ENCODE measurements around the gene FGF10.

The FGF10 gene

GRCh38 chr5:44275329-44275728, 113.9 kb downstream of the FGF10 start:
- Histone ChIP-seq H3K27me3 (ENCODE audit: control insufficient read depth in 5 of 5, insufficient read depth in 4 of 5, low read length in 5 of 5) (no peaks in the 10 kb centered on the region), H3K9ac (ENCODE audit: low read length in 5 of 5) (no peak overlapping the region), H3K4me1 (ENCODE audit: control insufficient read depth in 5 of 5, insufficient read depth in 5 of 5, low read length in 5 of 5) (no peaks in the 10 kb centered on the region), H3K4me3 (ENCODE audit: low read depth in 1 of 5, low read length in 5 of 5) (no peak overlapping the region), H3K36me3 (ENCODE audit: control insufficient read depth in 5 of 5, insufficient read depth in 5 of 5, low read length in 5 of 5) (no peaks in the 10 kb centered on the region), H3K9me3 (ENCODE audit: control insufficient read depth in 5 of 5, low read length in 5 of 5) (peaks cover 0 to 4% (median 0%) of the 10 kb centered on the region in 5 donors), H3K27ac (ENCODE audit: low read depth, low read length) (no peak overlapping the region)

GRCh38 chr5:44267909-44268308, 121.3 kb downstream of the FGF10 start:
- Histone ChIP-seq H3K27me3 (ENCODE audit: control insufficient read depth in 5 of 5, insufficient read depth in 4 of 5, low read length in 5 of 5) (no peaks in the 10 kb centered on the region), H3K36me3 (ENCODE audit: control insufficient read depth in 5 of 5, insufficient read depth in 5 of 5, low read length in 5 of 5) (no peaks in the 10 kb centered on the region), H3K4me3 (ENCODE audit: low read depth in 1 of 5, low read length in 5 of 5) (no peak overlapping the region), H3K27ac (ENCODE audit: low read depth, low read length) (no peak overlapping the region), H3K9me3 (ENCODE audit: control insufficient read depth in 5 of 5, low read length in 5 of 5) (no peaks in the 10 kb centered on the region), H3K9ac (ENCODE audit: low read length in 5 of 5) (no peak overlapping the region), H3K4me1 (ENCODE audit: control insufficient read depth in 5 of 5, insufficient read depth in 5 of 5, low read length in 5 of 5) (no peaks in the 10 kb centered on the region)

GRCh38 chr5:44266882-44267576, 122.2 kb downstream of the FGF10 start:
- Histone ChIP-seq H3K9me3 (ENCODE audit: control insufficient read depth in 5 of 5, low read length in 5 of 5) (no peaks in the 10 kb centered on the region), H3K27me3 (ENCODE audit: control insufficient read depth in 5 of 5, insufficient read depth in 4 of 5, low read length in 5 of 5) (no peaks in the 10 kb centered on the region), H3K36me3 (ENCODE audit: control insufficient read depth in 5 of 5, insufficient read depth in 5 of 5, low read length in 5 of 5) (no peaks in the 10 kb centered on the region), H3K27ac (ENCODE audit: low read depth, low read length) (no peak overlapping the region), H3K9ac (ENCODE audit: low read length in 5 of 5) (no peak overlapping the region), H3K4me1 (ENCODE audit: control insufficient read depth in 5 of 5, insufficient read depth in 5 of 5, low read length in 5 of 5) (no peaks in the 10 kb centered on the region), H3K4me3 (ENCODE audit: low read depth in 1 of 5, low read length in 5 of 5) (peak overlapping the region in 1 of 5 donors; percentile 11)

GRCh38 chr5:44265713-44266112, 123.5 kb downstream of the FGF10 start:
- H3K4me1 ChIP-seq (ENCODE audit: control insufficient read depth in 5 of 5, insufficient read depth in 5 of 5, low read length in 5 of 5): no peaks in the 10 kb centered on the region
- no peak overlapping the region for H3K27ac ChIP-seq (ENCODE audit: low read depth, low read length)
- H3K9me3 ChIP-seq (ENCODE audit: control insufficient read depth in 5 of 5, low read length in 5 of 5): no peaks in the 10 kb centered on the region
- no peak overlapping the region for H3K9ac ChIP-seq (ENCODE audit: low read length in 5 of 5)
- no peaks in the 10 kb centered on the region for H3K27me3 ChIP-seq (ENCODE audit: control insufficient read depth in 5 of 5, insufficient read depth in 4 of 5, low read length in 5 of 5)
- H3K36me3 ChIP-seq (ENCODE audit: control insufficient read depth in 5 of 5, insufficient read depth in 5 of 5, low read length in 5 of 5): no peaks in the 10 kb centered on the region
- no peak overlapping the region for H3K4me3 ChIP-seq (ENCODE audit: low read depth in 1 of 5, low read length in 5 of 5)

- H3K4me3 ChIP-seq (ENCODE audit: low read depth in 1 of 5, low read length in 5 of 5): no peak overlapping the region
Observed at GRCh38 chr5:44260793-44261192, 128.4 kb downstream of the FGF10 start.

GRCh38 chr5:44257653-44258365, 131.4 kb downstream of the FGF10 start:
- Histone ChIP-seq H3K36me3 (ENCODE audit: control insufficient read depth in 5 of 5, insufficient read depth in 5 of 5, low read length in 5 of 5) (no peaks in the 10 kb centered on the region), H3K4me3 (ENCODE audit: low read depth in 1 of 5, low read length in 5 of 5) (no peak overlapping the region), H3K27ac (ENCODE audit: low read depth, low read length) (no peak overlapping the region), H3K9me3 (ENCODE audit: control insufficient read depth in 5 of 5, low read length in 5 of 5) (no peaks in the 10 kb centered on the region), H3K9ac (ENCODE audit: low read length in 5 of 5) (no peak overlapping the region), H3K4me1 (ENCODE audit: control insufficient read depth in 5 of 5, insufficient read depth in 5 of 5, low read length in 5 of 5) (peaks cover 0 to 3% (median 0%) of the 10 kb centered on the region in 5 donors), H3K27me3 (ENCODE audit: control insufficient read depth in 5 of 5, insufficient read depth in 4 of 5, low read length in 5 of 5) (no peaks in the 10 kb centered on the region)

More at GRCh38 chr5:44260793-44261192, 128.4 kb downstream of the FGF10 start:
- Histone ChIP-seq H3K27me3 (ENCODE audit: control insufficient read depth in 5 of 5, insufficient read depth in 4 of 5, low read length in 5 of 5) (no peaks in the 10 kb centered on the region), H3K9me3 (ENCODE audit: control insufficient read depth in 5 of 5, low read length in 5 of 5) (no peaks in the 10 kb centered on the region), H3K27ac (ENCODE audit: low read depth, low read length) (no peak overlapping the region), H3K4me1 (ENCODE audit: control insufficient read depth in 5 of 5, insufficient read depth in 5 of 5, low read length in 5 of 5) (peaks cover 0 to 3% (median 0%) of the 10 kb centered on the region in 5 donors), H3K9ac (ENCODE audit: low read length in 5 of 5) (no peak overlapping the region), H3K36me3 (ENCODE audit: control insufficient read depth in 5 of 5, insufficient read depth in 5 of 5, low read length in 5 of 5) (no peaks in the 10 kb centered on the region)

GRCh38 chr5:44257221-44257620, 132.0 kb downstream of the FGF10 start:
- no peaks in the 10 kb centered on the region for H3K27me3 ChIP-seq (ENCODE audit: control insufficient read depth in 5 of 5, insufficient read depth in 4 of 5, low read length in 5 of 5)

More at GRCh38 chr5:44257221-44257620, 132.0 kb downstream of the FGF10 start:
- Histone ChIP-seq H3K4me1 (ENCODE audit: control insufficient read depth in 5 of 5, insufficient read depth in 5 of 5, low read length in 5 of 5) (peaks cover 0 to 3% (median 0%) of the 10 kb centered on the region in 5 donors), H3K27ac (ENCODE audit: low read depth, low read length) (no peak overlapping the region), H3K9ac (ENCODE audit: low read length in 5 of 5) (no peak overlapping the region), H3K9me3 (ENCODE audit: control insufficient read depth in 5 of 5, low read length in 5 of 5) (no peaks in the 10 kb centered on the region), H3K36me3 (ENCODE audit: control insufficient read depth in 5 of 5, insufficient read depth in 5 of 5, low read length in 5 of 5) (no peaks in the 10 kb centered on the region), H3K4me3 (ENCODE audit: low read depth in 1 of 5, low read length in 5 of 5) (no peak overlapping the region)

Data from subcutaneous abdominal adipose tissue (tissue), 5 donors.